ENCODE measurements around the gene TMEM164.

TMEM164 gene

DNA sequence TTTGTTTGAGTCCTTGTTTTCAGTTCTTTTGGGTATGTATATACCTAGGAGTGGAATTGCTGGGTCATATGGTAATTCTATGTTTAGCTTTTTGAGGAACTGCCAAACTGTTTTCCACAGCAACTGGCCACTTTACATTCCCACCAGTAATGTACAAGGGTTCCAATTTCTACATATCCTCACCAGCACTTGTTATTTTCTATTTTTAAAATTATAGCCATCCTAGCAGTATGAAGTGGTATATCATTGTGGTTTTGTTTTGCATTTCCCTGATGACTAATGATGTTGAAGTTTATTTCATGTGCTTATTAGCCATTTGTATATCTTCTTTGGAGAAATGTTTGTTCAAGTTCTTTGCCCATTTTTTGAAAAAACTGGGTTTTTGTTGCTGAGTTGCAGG, 39.6 kb downstream of the TMEM164 start:
- DNase-seq = no peak

- DNase-seq = no peak
Observed at GRCh38 chrX:110043506-110043905, 40.6 kb downstream of the TMEM164 start.

DNA sequence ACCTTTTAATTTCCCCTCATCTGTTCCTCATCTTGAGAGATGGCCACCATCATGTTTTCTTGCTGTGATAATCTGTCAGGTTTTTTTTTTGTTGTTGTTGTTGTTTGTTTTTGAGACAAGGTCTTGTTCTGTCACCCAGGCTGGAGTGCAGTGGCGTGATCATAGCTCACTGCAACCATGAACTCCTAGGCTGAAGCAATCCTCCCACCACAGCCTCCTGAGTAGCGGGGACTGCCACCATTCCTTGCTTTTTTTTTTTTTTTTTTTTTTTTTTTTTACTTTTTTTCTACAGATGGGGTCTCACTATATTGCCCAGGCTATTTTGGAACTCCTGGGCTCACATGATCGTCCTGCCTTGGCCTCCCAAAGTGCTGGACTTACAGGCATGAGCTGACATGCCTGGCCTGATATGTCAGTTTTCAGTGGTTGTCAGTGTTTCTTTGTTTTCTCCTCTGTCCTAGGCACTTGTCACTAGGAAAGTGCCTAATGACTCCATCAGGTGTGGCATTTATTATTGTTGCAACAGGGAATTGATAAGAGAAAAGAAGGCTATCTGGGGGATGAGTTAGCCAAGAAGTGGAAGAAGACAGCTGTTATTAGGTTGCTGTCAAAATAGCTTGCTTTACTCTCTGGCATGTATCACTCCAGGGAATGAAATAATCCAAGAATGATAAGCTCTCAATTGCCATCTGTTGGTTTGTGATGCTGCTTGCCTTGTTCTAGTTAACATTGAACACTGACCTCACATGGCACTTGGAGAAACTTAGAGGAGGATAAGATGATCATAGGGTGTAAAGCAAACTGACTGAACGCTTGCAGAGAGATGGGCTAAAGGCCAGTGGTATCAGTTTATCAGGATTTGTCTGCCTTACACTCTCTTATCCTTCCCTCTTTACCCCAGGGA, 41.7 kb downstream of the TMEM164 start:
- DNase-seq = peak; percentile 60

DNA sequence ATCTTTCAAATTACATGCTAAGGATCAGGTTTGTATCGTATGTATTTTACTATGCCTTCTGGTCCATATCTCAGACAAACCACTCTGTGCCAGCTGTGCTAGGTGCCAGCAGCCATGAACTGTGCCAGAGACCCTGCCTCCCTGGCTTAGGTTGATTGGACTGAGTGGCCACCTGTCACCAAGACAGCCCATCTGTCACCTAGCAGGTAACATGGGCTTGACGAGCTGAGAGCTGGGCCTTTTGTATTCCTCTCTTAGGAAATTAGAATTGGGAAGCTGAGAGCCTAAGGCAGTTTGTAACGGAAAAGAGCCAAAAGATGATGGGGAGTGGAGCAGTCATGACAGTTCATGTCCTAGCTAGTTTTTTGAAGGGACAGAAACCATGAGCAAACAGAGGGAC, 42.5 kb downstream of the TMEM164 start:
- peak; percentile 78 for DNase-seq

GRCh38 chrX:110046001-110046400, 43.1 kb downstream of the TMEM164 start:
- DNase-seq = peak; percentile 87

GRCh38 chrX:110046971-110047370, 44.1 kb downstream of the TMEM164 start:
- no peak for DNase-seq

- DNase-seq = no peak
Observed at GRCh38 chrX:110049096-110049495, 46.2 kb downstream of the TMEM164 start.

GRCh38 chrX:110050386-110050785, 47.5 kb downstream of the TMEM164 start:
- DNase-seq = no peak

DNA sequence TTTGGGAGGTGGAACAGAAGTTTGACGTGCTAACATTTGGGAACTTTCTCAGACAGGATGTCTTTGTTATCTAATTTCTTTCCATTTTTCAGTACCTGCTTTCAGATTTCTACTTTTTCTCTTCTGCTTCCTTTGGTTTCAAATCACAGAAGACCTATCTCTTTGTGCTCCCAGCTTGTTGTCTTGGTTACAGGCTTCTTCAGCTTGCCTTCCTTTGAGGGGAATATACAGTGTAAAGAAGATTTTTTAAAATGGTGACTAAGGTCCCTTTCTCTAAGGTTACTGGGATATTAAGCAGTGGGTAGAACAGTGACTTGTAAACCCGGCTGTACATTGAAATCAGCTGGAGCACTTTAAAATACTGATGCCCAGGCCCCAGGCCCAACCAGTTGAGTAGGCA, 48.0 kb downstream of the TMEM164 start:
- DNase-seq = no peak

DNA sequence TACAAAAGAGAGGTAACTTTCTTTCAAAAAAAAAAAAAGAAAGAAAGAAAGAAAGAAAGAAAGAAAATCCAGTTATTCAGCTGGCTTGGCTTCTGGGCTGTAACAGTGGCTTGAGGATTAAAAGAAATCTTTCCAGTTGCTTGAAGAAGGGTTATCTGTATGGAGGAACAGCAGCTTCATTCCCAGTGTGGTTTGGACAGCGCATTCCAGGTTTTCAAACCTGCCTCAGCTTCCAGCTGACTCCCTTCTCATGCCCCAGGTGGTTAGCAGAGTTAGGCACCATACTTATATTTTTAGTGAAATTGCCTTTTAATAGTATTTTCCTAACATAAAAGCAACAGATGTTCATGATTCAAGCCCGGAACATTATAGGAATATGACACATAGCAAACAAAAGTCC, 48.6 kb downstream of the TMEM164 start:
- no peak for DNase-seq

DNA sequence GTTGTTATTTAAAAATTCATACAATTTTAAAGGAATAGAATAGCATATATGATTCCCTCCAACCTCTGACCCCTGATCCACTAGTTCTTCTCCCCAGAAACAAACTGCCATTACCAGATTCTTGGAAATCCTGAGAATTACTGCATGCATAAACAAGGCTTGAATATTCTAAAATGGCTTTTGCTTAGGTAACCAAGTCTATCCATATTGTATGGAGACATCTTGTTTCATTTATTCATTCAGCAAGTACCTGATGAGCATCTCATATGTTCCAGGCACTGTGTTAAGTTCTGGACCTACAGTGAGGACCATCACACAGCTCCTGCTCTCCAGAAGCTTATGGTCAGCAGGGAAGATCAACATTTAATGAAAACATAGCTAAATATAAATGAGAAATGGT, 49.4 kb downstream of the TMEM164 start:
- no peak for DNase-seq

- no peak for DNase-seq
Observed at GRCh38 chrX:110053453-110053852, 50.5 kb downstream of the TMEM164 start.

DNA sequence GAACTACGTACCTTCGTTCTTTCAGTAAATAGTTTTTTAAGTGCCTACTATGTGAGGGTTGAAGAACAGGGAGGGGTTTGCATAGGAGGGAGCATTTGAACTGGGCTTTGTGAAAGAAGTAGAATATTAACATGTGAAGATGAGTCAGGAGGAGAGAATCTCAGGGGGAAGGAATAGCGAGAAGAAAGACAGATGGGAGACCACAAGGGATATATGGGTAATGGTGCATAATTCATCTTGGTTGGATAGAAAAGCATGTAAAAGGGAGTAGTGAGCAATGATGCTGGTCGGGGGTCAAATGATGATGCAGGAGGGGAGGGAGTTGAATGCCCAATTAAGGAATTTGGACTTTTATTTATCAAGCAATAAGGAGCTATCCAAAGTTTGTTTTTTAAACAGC, 52.7 kb downstream of the TMEM164 start:
- DNase-seq = no peak

- no peak for DNase-seq
Observed at GRCh38 chrX:110056419-110056818, 53.5 kb downstream of the TMEM164 start.

- DNase-seq = no peak
Observed at GRCh38 chrX:110059410-110059809, 56.5 kb downstream of the TMEM164 start.

DNA sequence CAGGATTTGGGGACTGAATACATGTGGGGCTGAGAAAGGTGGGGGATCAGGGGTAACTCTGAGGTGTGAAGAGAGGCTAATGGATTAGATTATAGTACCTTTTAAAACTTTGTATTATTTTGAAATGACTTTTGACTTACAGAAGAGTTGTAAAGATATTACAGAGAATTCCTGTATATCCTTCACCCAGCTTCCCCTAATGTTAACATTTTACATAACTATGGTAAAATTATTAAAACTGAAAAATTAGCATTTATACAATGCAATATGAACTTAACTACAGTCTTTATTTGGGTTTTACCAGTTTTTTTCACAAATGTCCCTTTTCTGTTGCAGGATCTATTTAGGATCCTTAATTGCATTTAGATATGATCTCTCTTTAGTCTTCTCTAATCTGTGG, 57.4 kb downstream of the TMEM164 start:
- DNase-seq = no peak

DNA sequence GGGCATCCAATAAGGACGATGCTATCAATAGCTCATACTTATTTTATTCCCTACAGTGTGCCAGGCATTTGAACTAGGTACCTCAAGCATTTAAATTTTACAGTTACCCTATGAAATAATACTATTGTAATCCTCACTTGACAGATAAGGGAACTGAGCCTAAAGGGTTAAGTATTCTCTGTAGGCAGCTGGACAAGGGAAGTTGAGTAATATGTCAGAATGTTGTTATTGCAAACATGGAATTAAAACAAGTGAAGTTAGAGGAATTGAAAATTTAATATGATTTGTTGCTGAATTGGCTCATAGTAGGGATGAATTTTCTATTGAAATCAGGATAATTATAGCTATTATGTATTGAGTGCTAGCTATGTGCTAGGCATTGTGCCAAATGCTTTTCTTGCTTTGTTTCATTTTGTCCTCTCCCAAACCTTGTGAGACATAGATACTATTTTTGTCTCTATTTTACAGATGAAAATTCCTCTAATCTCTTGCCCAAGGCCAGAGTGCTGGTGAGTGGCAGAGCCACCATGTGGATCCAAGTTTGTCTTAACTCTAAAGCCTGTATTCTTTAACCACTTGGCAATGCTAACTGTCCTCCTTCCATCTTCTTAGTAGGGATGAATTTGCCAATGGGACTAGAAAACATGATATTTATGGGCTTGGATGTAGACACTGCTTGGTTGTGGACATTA, 58.1 kb downstream of the TMEM164 start:
- no peak for DNase-seq

GRCh38 chrX:110062919-110063318, 60.0 kb downstream of the TMEM164 start:
- no peak for DNase-seq

DNA sequence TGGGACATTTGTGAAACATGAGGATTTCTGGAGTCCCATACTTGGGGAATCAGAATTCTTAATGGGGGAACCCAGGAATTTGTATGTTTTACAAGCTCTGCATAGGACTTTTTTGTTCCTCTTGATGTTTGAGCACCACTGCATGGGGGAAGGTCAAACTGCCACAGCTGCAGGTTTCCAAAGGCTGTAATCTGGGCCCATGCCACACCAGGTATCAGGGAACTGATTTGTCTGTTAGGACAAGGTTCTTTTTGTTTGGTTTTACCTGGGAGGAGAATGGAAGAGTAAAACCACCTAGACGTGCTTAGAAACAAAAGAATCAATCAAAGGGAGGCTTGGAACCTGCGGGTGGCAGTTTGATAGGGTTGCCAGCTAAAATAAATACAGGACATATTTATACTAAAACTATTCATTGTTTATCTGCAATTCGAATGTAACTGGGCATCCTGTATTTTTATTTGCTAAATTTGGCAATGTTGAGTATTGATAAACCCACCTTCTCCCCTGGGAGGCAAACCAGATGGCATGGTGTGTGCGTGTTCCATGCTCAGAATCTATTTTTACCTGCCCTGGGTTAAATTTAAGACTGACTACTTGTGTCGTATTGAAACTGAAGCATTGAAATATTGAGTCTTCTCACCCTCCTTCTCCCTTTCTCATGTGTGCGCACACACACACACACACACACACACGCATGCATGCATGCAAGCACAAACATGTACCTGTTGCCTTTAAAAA, 63.7 kb downstream of the TMEM164 start:
- DNase-seq = no peak

GRCh38 chrX:110070970-110071369, 68.1 kb downstream of the TMEM164 start:
- DNase-seq = no peak

DNA sequence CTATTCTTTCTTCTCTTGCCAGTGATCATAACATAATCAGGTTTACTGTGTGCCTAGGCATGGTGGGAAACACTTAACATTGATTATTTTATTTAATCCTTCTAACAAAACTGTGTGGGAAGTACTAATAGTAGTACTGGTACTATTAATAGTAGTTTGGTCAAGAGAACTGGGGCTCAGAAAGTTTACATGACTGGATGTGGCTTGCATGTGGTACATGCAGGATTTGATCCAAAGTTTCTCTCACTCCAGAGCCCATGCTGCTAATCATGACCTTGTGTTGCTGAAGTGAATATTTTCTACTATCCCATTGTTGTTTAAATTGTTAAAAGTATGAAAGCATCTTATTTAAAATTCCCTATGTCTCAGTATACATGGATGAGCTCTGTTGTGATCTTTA, 78.4 kb downstream of the TMEM164 start:
- DNase-seq = no peak

DNA sequence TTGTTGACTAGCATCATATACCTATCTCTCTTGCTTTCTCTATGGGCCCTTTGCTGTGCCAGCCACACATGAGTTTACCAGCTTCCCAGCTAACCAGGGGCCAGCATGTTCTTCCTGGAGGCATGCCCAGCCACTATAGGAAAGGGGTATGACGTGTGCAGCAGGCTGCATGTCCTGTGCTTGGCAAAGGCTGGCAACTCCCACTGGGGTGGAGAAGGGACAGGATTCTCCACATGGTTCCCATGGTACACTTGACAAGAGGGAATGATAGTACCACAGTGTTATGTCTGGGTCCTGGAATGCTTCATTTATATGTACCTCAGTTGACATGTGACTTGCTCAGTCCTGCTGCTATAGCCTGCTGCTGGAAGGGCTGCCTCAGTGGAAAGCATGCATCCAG, 78.8 kb downstream of the TMEM164 start:
- peak; percentile 27 for DNase-seq

DNA sequence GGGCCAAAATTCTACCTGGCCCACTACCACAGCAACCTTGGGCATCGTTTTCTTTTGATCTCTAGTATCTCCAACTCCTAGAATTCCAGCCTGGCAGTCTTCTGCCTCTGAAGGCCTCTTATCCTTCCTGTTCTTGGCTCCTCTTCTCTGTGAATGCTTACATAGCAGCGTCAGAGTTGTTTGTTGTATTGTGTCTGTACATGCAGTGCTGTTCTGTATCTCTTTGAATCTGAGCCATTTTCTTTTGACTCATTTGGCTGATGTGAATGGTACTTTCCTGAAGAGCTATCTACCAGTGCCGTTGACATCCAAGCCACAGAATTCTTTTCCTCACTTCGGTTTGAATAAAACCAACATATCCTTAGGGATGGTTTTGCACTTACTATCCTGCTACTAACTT, 79.2 kb downstream of the TMEM164 start:
- DNase-seq = no peak

All from NCI-H1694 treated with DMSO at 0.1 percent for 48 hours (cell line).